GM18526 (cell line): ENCODE data around the gene MAP2K7.

Source experiments
- POLR2A ChIP-seq: IDR thresholded peaks from 3 replicates; pipeline ENCODE4 v1.6.1; 2011; ENCODE audit not compliant: insufficient read length; ENCODE audit errors: extremely low read depth

MAP2K7 gene

DNA sequence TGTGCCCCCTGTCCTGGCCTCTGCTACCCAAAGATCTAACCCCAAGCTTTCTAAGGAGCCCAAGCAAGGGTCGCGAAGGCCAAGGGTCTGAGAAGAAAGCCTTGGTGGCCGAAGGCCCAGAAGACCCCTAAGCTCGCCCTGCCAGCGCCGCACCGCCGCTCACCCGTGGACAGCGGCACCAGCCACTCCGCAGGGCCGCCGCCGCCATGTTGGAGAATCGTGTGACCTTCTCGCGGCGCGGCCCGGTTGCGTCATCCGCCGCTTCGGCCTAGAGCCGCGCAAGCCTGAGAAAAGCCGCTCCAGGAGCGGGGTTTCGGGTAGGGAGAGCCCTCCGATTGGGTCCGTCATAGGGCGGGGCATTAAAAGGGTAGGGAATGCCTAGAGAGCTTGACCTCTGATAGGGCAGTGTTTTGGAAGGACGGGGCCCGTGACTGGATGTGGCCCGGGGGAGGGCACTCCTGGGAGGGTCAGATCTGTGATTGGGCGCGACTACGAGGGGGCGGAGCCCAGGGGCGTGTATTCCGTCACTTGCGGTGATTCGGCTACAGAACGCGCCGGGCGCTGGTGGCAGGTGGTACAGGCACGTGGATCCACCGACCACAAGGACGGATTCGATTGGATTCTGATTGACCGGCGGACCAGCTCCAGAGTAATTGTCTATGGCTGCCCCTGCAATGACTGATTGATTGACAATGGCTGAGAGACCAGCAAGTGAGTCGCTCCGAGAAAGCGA is 39.9 kb downstream of the MAP2K7 start, which contains the start of gene TIMM44:
TSS of gene TIMM44 (minus strand) at position 223 of the 733 bp plus-strand sequence. CDS start at position 208, 15 bp downstream.
- peak; percentile 86 for TF ChIP-seq POLR2A

DNA sequence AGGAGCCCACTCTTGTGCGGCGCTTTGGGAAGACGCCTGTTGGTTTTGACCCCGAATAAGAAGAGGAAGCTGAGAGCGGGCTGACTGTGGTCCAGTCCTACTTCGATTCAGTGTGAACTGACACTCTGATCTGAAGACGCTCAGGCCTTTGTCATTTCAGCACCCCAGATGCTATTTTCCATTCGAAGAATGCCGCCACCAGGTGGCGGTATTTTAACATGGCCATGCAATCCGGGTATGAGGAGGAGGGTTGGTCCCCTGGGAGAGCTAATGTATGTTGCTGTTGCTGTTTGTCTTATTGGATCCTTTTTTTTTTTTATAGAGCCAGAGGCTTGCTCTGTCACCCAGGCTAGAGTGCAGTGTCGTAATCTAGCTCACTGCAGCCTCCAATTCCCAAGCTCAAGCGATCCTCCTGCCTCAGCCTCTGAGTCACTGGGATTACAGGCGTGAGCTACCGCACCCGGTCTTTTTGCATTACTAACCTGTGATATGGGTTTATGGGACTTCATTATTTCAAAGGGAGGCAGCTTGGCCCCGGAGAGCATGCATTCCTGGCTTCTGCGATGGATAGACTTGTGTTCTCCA is 40.6 kb downstream of the MAP2K7 start:
- no peak for TF ChIP-seq POLR2A

DNA sequence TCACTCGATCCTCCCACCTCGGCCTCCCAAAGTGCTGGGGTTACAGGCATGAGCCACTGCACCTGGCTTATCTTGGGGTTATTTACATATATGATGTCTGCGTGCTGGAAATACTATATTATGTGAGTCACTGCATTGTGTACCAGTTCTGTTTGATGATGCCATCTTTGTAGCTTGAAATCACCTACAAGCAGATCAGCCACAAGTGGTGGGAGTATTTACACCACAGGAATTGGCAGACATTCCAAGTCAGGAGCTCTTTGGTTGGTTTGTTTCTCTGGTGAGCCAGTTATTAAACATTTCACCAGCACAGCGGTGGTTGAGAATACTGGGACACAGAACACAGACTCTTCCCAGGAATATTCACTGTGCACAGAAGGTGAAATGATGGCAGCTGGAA is 44.3 kb downstream of the MAP2K7 start:
- TF ChIP-seq POLR2A = no peak

DNA sequence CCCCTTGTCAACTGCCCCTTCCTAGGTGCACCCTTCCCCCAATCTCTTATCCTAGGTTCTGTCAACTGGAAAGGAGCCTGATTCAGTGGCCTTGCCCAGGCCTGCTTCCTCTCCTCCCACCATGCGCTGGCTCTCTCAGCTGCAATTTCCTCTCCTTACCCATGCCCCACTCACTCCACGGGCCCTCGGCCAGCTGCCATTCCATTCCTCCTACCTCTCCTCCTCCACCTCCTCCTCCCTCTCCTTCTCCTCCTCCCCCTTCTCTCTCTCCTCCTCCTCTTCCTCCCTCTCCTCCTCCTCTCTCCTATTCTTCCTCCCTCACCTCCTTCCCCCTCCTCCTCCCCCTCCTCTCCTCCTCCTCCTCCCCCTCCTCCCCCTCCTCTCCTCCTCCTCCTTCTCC is 49.4 kb downstream of the MAP2K7 start:
- TF ChIP-seq POLR2A = no peak

DNA sequence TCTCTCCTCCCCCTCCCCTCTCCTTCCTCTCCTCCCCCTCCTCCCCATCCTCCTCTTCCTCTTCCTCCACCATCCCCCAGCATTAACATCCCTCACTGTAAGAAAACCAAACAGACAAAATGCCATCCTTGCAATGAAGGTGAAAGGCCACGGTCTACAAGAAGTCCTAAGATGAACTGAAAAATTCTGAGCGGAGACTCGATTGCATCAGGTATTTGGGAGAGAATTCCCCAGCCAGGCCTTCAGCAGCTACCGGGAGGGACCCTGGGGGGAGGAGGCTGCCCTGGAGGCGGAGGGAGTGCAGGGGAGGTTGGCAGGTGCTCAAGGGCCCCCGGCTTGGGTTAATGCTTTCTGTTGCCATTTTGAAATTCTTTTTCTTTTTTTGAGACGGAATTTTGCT is 49.9 kb downstream of the MAP2K7 start:
- TF ChIP-seq POLR2A = no peak

DNA sequence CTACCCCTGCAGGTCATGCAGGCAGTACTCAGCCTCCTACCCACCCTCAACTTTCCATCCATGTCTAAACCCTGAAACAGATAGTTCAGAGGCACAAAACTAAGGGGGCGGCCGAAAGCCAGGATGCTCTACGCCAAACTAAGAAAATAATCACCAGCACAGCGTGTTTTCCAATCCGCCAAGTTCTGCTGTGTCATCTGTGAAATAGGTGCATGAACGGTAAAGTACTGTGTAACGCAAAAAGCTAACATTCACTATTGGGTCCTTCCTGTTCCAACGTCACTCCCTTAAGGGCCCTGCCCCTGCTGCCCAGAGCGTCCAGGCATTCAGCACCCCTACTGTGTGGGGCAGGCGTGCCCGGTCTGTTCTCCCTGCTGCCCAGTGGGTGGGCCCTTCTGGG is 52.0 kb downstream of the MAP2K7 start:
- TF ChIP-seq POLR2A = no peak

DNA sequence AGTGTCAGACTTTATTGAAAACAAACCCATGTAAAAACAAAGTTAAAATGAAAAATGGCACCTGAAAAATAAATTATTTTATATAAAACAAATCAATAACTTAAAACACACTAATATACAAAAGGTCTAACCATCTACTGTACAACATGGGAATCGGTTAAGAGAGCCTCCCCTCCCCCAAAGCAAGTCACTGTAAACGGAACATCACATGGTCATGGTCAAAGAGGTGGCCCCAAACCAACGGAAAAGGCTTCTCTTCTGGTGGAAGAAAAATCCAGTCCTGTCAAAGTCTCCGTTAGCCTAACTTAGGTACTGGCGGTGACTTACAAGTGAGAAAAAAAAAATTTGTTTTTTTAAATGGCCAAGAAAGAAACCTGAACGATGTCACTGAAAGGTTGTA is 55.5 kb downstream of the MAP2K7 start:
- TF ChIP-seq POLR2A = no peak

DNA sequence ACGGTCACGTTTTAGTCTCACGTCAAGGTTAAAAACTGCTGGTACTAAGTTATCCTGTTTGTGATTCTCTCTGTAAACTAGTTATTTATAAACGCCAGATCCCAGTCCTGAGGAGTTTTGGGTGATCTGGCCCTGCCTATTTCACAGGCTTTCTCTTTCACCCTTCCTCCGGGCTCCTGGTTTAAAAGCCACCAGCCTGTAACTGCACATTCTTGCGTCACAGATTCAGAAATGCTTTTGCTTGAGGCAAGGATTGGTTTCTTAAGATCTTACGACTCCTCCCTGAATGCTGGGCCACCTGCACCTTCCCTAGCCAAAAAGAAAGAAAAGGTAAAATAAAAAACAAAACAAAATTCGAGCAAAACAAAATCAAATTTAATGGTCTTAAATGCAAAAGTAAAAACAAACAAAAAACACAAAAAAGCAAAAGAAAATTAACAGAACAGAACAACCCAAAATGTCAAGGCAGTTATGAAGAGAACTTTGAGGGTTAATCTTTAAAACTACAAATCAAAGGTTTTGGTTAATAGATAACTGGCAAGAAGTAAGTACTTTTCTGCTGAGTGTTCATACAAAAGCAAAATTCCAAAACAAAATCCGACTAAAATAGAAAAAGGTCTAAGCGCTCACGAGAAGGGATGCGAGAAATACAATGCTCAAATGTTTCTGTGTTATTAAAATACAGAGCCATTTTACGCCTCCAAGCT is 58.4 kb downstream of the MAP2K7 start:
- no peak for TF ChIP-seq POLR2A

DNA sequence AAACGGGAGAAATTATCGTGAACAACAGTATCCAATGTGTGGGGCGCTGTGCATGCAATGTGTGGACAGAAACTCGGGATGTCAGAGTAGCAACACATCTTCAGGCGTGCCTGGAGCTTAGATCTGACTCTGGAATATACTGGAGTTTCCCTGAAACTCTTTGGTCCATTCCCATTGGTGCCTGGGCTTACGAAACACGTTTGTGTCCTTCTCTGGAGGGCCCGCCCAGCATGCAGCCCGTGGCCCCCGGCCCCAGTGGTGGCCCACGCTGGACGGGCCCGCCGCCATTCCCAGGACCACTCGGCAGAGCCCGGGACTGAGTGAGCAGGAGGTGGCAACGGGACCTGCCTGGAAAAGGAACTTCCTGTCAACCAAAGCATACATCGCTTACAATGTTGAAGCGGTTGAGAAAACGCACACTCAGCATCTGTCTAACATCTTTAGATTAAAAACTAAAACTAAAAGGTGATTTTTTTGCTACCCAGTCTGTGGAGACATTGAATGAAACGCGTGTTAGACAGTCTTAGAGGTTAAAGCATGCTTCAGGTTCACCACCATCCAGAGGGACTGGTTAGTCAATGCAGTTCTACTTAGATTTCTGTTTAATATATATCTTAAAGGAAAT is 59.1 kb downstream of the MAP2K7 start:
- no peak for TF ChIP-seq POLR2A

DNA sequence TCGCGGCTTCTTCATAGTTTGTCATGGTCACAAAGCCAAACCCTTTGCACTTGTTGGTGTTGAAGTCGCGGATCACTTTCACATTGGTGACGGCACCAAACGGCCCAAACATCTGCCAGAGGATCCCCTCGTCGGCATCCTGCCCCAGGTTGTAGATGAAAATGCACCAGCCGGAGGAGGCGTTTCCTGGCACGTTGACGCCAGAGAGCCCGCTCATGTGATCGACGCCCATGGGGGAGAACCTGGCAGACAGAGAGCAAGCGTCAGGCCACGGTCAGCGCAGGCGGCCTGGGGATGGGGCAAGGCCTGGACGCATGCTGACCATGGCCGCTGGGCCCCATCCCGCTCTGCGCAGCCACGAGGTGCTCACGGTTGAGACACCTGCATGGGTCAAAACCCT is 59.9 kb downstream of the MAP2K7 start:
- TF ChIP-seq POLR2A = no peak
